ENCODE data around the gene TEX14. TPM values are rescaled to one million over a fixed set of nuclear protein-coding genes. Genes with fewer than 3 reads are reported as not detected.

Gene TEX14
- total RNA-seq, 1 experiment from 2014 or later = 0.89 TPM

DNA sequence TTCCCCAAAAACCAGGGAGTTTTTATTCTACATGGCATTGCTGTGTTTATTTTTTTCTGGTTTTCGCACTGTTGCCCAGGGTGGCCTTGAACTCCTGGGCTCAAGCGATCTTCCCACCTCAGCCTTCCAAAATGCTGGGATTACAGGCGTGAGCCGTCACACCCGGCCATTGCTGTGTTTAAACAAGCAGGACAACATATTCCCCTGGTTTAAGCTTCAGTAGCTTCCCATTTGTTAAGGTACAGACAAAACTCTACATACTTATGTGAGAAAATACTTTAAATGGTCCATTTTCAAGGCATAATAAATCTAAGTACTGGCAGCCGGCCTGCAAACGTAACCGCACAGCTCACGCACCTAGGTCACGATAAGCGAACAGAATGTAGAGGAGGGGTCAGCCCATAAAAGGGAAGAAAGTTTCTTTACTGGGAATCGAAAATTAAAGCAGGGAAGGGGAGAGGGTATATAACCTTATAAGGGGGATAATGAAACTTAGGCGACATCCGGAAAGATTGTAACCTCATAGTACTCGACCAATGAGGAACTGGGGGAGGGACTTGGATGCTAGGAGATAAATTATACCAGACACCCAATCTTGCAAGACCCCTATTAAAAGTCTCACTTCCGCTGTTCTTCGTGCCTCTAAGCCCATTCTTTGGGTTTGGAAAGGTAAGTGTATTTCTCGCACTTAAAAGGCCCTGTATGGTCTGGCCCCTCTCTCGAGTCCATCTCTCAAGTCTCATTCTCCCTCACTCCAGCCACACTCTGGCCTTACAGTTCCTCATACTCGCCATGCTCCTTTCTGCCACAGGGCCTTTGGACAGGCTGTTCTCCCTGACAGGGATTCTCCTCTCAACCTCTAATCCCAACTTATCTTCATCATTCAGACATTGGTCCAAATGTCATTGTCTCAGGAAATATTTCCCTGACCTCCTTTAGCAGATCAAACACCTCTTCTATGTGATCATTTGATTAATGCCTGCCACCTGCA is 59.2 kb downstream of the TEX14 start:
- H3K79me2 ChIP-seq (ENCODE audit: insufficient read depth, low read length) = no peaks in the 10 kb centered on the region
- H3K27me3 ChIP-seq (ENCODE audit: insufficient read depth, low read length) = no peaks in the 10 kb centered on the region
- ChIA-PET CTCF (interaction anchor here (0.6 to 2.4 kb wide), 4 partner anchors 26 to 372 kb away, joined by 3 to 9 read pairs (median 7); no protein-coding TSS in a partner anchor), POLR2A (interaction anchor here (0.8 to 5.4 kb wide), 44 partner anchors 11 to 1197 kb away, joined by 3 to 338 read pairs (median 11); partner anchors contain the start of genes MTMR4, RAD51C, RNF43 and TEX14), RAD21 (ENCODE audit: low non-redundant PET in 1 of 2, low total read pairs in 2 of 2, uncharacterized antibody in 2 of 2, unreplicated experiment in 2 of 2) (interaction anchor here in 1 of 2 experiments (0.9 kb wide), 1 partner anchor 26 kb away, joined by 3 read pairs; no protein-coding TSS in a partner anchor)
- TSS peak; percentile 100 for BruUV-seq (replicated peaks)
- no peaks in the 10 kb centered on the region for H3K9me2 ChIP-seq (ENCODE audit: insufficient read depth)
- TF ChIP-seq ZFX (IDR thresholded peaks at IDR 0.05) (peak; percentile 12; the same call in 1 of the 2 replicates), SIN3A (IDR thresholded peaks at IDR 0.05; ENCODE audit: low read depth) (no peak)
- peak overlapping the region; percentile 26 for H2AFZ ChIP-seq (ENCODE audit: low read depth, low read length, poor library complexity, severe bottlenecking)
- ATAC-seq (no peak), DNase-seq (ENCODE audit: low read depth, low spot score) (no peak)
- peak overlapping the region; percentile 80 for H3K27ac ChIP-seq (ENCODE audit: low read depth, low read length)
- no peaks in the 10 kb centered on the region for H3K36me3 ChIP-seq (ENCODE audit: control insufficient read depth in 1 of 2, insufficient read depth in 2 of 2, low read length in 2 of 2)
- H3K4me2 ChIP-seq (ENCODE audit: low read length) = peak overlapping the region; percentile 68
- H3K9ac ChIP-seq (ENCODE audit: low read length) = peak overlapping the region; percentile 64
- H3K4me3 ChIP-seq (replicated peaks in 1 of 2; ENCODE audit: low read depth in 1 of 2, low read length in 2 of 2) = peak overlapping the region; percentile 39 to 48
- H3K9me3 ChIP-seq (ENCODE audit: control insufficient read depth in 1 of 2, insufficient read depth in 1 of 2, low read depth in 1 of 2, low read length in 2 of 2) = no peaks in the 10 kb centered on the region
- H4K20me1 ChIP-seq (ENCODE audit: insufficient read depth) = no peaks in the 10 kb centered on the region
- intact Hi-C loops (cut with micrococcal nuclease) = no loop called here
- peaks cover 11 to 18% of the 10 kb centered on the region in 2 experiments for H3K4me1 ChIP-seq (ENCODE audit: control insufficient read depth in 1 of 2, insufficient read depth in 2 of 2, low read length in 2 of 2)

DNA sequence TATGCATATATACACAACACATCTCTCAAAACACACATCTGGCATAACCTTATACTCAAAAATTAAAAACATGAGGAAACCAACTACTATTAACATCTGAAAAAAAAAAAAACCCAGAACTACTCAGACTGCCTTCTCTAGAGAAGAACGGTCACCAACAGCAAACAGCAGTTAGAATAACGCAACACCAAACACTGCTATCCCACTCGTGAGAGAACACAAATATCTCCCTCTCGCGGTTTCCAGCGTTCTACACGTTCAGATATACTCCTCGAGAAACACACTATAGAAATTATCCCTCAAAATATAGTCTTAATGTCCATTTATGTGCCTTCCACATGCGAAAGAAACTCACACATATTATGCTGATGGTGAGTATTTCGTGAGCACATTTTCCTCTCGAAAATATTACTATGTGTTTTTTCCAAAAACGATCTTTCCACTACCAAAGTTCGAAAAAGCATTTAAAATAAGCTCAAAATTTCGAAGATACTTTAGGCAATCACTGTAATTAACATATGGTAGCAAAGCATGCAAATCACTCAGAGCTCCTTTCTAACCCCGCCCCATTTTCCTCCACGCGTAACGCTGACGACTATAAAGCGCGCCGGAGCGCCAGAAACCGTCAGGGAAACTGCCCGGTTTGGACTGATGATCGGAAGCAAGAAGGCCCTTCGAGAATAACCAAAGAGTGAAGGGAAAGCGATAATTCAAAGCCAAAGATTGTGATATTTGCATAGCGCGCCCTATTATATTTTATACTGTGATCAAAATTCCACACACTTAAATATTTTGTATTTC is 60.1 kb downstream of the TEX14 start:
- Histone ChIP-seq H2AFZ (ENCODE audit: low read depth, low read length, poor library complexity, severe bottlenecking) (no peak overlapping the region), H3K79me2 (ENCODE audit: insufficient read depth, low read length) (no peaks in the 10 kb centered on the region), H3K4me1 (ENCODE audit: control insufficient read depth in 1 of 2, insufficient read depth in 2 of 2, low read length in 2 of 2) (peaks cover 11 to 18% of the 10 kb centered on the region in 2 experiments), H3K4me3 (replicated peaks in 1 of 2; ENCODE audit: low read depth in 1 of 2, low read length in 2 of 2) (peak overlapping the region; percentile 39 to 48), H3K9me2 (ENCODE audit: insufficient read depth) (no peaks in the 10 kb centered on the region), H3K27me3 (ENCODE audit: insufficient read depth, low read length) (no peaks in the 10 kb centered on the region), H4K20me1 (ENCODE audit: insufficient read depth) (no peaks in the 10 kb centered on the region), H3K9ac (ENCODE audit: low read length) (peak overlapping the region; percentile 64), H3K36me3 (ENCODE audit: control insufficient read depth in 1 of 2, insufficient read depth in 2 of 2, low read length in 2 of 2) (no peaks in the 10 kb centered on the region), H3K27ac (ENCODE audit: low read depth, low read length) (peak overlapping the region; percentile 80), H3K9me3 (ENCODE audit: control insufficient read depth in 1 of 2, insufficient read depth in 1 of 2, low read depth in 1 of 2, low read length in 2 of 2) (no peaks in the 10 kb centered on the region), H3K4me2 (ENCODE audit: low read length) (peak overlapping the region; percentile 68)
- ChIA-PET CTCF (interaction anchor here (0.6 to 2.6 kb wide), 11 partner anchors 16 to 373 kb away, joined by 3 to 19 read pairs (median 6); partner anchors contain the start of gene MTMR4), POLR2A (interaction anchor here (0.7 to 5.4 kb wide), 85 partner anchors 11 to 1310 kb away, joined by 3 to 338 read pairs (median 5); partner anchors contain the start of genes MKS1, MTMR4, PRR11 and RAD51C), RAD21 (ENCODE audit: low non-redundant PET in 1 of 2, low total read pairs in 2 of 2, uncharacterized antibody in 2 of 2, unreplicated experiment in 2 of 2) (interaction anchor here (0.7 to 1.4 kb wide), 5 partner anchors 27 to 97 kb away, joined by 3 to 4 read pairs (median 3); no protein-coding TSS in a partner anchor)
- no TSS peak for BruUV-seq (replicated peaks)
- peak; percentile 100 for DNase-seq (ENCODE audit: low read depth, low spot score)
- ATAC-seq = peak; percentile 90
- intact Hi-C loops (cut with micrococcal nuclease) = loop anchor here (1.0 to 2.0 kb wide), 5 partner anchors 28 to 113 kb away; no protein-coding TSS in a partner anchor
- TF ChIP-seq, protein P1, sequence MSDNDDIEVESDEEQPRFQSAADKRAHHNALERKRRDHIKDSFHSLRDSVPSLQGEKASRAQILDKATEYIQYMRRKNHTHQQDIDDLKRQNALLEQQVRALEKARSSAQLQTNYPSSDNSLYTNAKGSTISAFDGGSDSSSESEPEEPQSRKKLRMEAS (IDR thresholded peaks at IDR 0.05) = peak; percentile 90
- TF ChIP-seq, protein P2, sequence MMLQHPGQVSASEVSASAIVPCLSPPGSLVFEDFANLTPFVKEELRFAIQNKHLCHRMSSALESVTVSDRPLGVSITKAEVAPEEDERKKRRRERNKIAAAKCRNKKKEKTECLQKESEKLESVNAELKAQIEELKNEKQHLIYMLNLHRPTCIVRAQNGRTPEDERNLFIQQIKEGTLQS (IDR thresholded peaks at IDR 0.05) = peak; percentile 80; the same call in 1 of the 2 replicates
- TF ChIP-seq, protein P3, sequence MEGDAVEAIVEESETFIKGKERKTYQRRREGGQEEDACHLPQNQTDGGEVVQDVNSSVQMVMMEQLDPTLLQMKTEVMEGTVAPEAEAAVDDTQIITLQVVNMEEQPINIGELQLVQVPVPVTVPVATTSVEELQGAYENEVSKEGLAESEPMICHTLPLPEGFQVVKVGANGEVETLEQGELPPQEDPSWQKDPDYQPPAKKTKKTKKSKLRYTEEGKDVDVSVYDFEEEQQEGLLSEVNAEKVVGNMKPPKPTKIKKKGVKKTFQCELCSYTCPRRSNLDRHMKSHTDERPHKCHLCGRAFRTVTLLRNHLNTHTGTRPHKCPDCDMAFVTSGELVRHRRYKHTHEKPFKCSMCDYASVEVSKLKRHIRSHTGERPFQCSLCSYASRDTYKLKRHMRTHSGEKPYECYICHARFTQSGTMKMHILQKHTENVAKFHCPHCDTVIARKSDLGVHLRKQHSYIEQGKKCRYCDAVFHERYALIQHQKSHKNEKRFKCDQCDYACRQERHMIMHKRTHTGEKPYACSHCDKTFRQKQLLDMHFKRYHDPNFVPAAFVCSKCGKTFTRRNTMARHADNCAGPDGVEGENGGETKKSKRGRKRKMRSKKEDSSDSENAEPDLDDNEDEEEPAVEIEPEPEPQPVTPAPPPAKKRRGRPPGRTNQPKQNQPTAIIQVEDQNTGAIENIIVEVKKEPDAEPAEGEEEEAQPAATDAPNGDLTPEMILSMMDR (IDR thresholded peaks at IDR 0.05 in 2 of 3, conservative IDR thresholded peaks at IDR 0.05 in 1 of 3; ENCODE audit: borderline replicate concordance in 1 of 3, insufficient read depth in 1 of 3, low read depth in 2 of 3, low read length in 2 of 3) = peak in 2 of 3 experiments; percentile 7 to 16; a peak in 1 of 6 replicates
- peak; percentile 94 for TF ChIP-seq JUND (IDR thresholded peaks at IDR 0.05)
- TF ChIP-seq POLR2AphosphoS5 (IDR thresholded peaks at IDR 0.05; ENCODE audit: low read depth, low read length) = peak; percentile 100
- peak; percentile 77 for TF ChIP-seq FOSL1 (IDR thresholded peaks at IDR 0.05; ENCODE audit: low read depth)
- TF ChIP-seq CBX3 (IDR thresholded peaks at IDR 0.05; ENCODE audit: low read depth) = peak; percentile 98
- TF ChIP-seq SIN3A (IDR thresholded peaks at IDR 0.05; ENCODE audit: low read depth) = peak; percentile 100
- peak; percentile 53; the same call in 1 of the 2 replicates for TF ChIP-seq ELF1 (IDR thresholded peaks at IDR 0.05; ENCODE audit: borderline replicate concordance, low read depth)
- peak; percentile 93 for TF ChIP-seq CEBPB (IDR thresholded peaks at IDR 0.05; ENCODE audit: low read depth)
